Measurements from ENCODE around the gene ECE1. TPM values are rescaled to one million over a fixed set of nuclear protein-coding genes. Genes with fewer than 3 reads are reported as not detected.
A peak's percentile ranks its signal among the peaks of the same experiment; 100 is the strongest.

Gene ECE1
- total and polyA plus RNA-seq, 9 of the 15 experiments (the other 6 are each of a cell fraction or from before 2014, with no cell fraction given), result 0.56 to 34.8 (median 11.0) TPM

GRCh38 chr1:21280011-21280471 lies 10.2 kb downstream of the ECE1 start (continued):
- peak; percentile 55; the same call in 1 of the 2 replicates for TF ChIP-seq ZBTB40 (IDR thresholded peaks at IDR 0.05)
- no peak for TF ChIP-seq ZBTB40 (CRISPR knock-in tag; IDR thresholded peaks at IDR 0.05)
- TF ChIP-seq ZNF436 (CRISPR knock-in tag; IDR thresholded peaks at IDR 0.05), result 0 out of 2 replicates have a peak, but pooled peaks have one; percentile 69
- TF ChIP-seq MITF (IDR thresholded peaks at IDR 0.05), result no peak
